ENCODE measurements around the gene EGR2. TPM values are rescaled to one million over a fixed set of nuclear protein-coding genes. Genes with fewer than 3 reads are reported as not detected.

The EGR2 gene
- total and polyA plus RNA-seq, 10 donors = 0.94 to 16.8 (median 3.2) TPM

- TF ChIP-seq POLR2A (IDR thresholded peaks at IDR 0.05) = no peak
- TF ChIP-seq CTCF (IDR thresholded peaks at IDR 0.05 in 8 of 11, conservative IDR thresholded peaks at IDR 0.05 in 3 of 11) = no peak
- TF ChIP-seq POLR2AphosphoS5 (IDR thresholded peaks at IDR 0.05) = no peak
- no peak for DNase-seq
Observed at GRCh38 chr10:62830679-62831078, 14.5 kb upstream of the EGR2 start.

GRCh38 chr10:62829622-62830021, 13.5 kb upstream of the EGR2 start:
- Histone ChIP-seq H3K27ac (no peak overlapping the region), H3K27me3 (replicated peaks in 1 of 7) (no peaks in the 10 kb centered on the region), H3K36me3 (no peaks in the 10 kb centered on the region), H3K4me1 (no peaks in the 10 kb centered on the region), H3K4me3 (no peak overlapping the region), H3K9me3 (no peaks in the 10 kb centered on the region)
- DNase-seq = no peak
- intact Hi-C loops (cut with DNase I; ENCODE audit: low total_unique reads) = no loop called here
- WGBS, 5 donors = 78 to 84% (median 84%) methylated on average over 2 of the region's 2 CpGs
- TF ChIP-seq POLR2A (IDR thresholded peaks at IDR 0.05) = no peak
- no peak for TF ChIP-seq CTCF (IDR thresholded peaks at IDR 0.05 in 8 of 11, conservative IDR thresholded peaks at IDR 0.05 in 3 of 11)
- no peak for TF ChIP-seq POLR2AphosphoS5 (IDR thresholded peaks at IDR 0.05)

More at GRCh38 chr10:62830679-62831078, 14.5 kb upstream of the EGR2 start:
- Histone ChIP-seq H3K36me3 (no peaks in the 10 kb centered on the region), H3K27me3 (replicated peaks in 1 of 7) (no peaks in the 10 kb centered on the region), H3K4me3 (no peak overlapping the region), H3K27ac (no peak overlapping the region), H3K4me1 (no peaks in the 10 kb centered on the region), H3K9me3 (no peaks in the 10 kb centered on the region)
- 48 to 79% (median 62%) methylated on average over 4 of the region's 4 CpGs for WGBS, 5 donors
- intact Hi-C loops (cut with DNase I; ENCODE audit: low total_unique reads) = no loop called here

- intact Hi-C loops (cut with DNase I; ENCODE audit: low total_unique reads) = no loop called here
Observed at GRCh38 chr10:62826273-62826672, 10.1 kb upstream of the EGR2 start.

GRCh38 chr10:62820586-62820985, 4.4 kb upstream of the EGR2 start:
- H3K4me1 ChIP-seq = peaks cover 10 to 32% (median 27%) of the 10 kb centered on the region in 6 donors
- WGBS, 5 donors = 72 to 91% (median 75%) methylated on average over 5 of the region's 5 CpGs
- intact Hi-C loops (cut with DNase I; ENCODE audit: low total_unique reads) = no loop called here
- H3K36me3 ChIP-seq = no peaks in the 10 kb centered on the region
- DNase-seq = no peak
- H3K4me3 ChIP-seq = no peak overlapping the region
- TF ChIP-seq POLR2AphosphoS5 (IDR thresholded peaks at IDR 0.05) (no peak), CTCF (IDR thresholded peaks at IDR 0.05 in 8 of 11, conservative IDR thresholded peaks at IDR 0.05 in 3 of 11) (no peak), POLR2A (IDR thresholded peaks at IDR 0.05) (no peak)
- peaks cover 0 to 42% (median 21%) of the 10 kb centered on the region in 7 donors for H3K27me3 ChIP-seq (replicated peaks in 1 of 7)
- no peak overlapping the region for H3K27ac ChIP-seq
- H3K9me3 ChIP-seq = no peaks in the 10 kb centered on the region

More at GRCh38 chr10:62826273-62826672, 10.1 kb upstream of the EGR2 start:
- H3K27ac ChIP-seq = no peak overlapping the region
- no peaks in the 10 kb centered on the region for H3K9me3 ChIP-seq
- H3K4me3 ChIP-seq = no peak overlapping the region
- 78 to 93% (median 81%) methylated on average over 1 of the region's 1 CpG for WGBS, 5 donors
- DNase-seq = no peak
- H3K27me3 ChIP-seq (replicated peaks in 1 of 7) = peaks cover 0 to under 1% (median 0%) of the 10 kb centered on the region in 7 donors
- no peaks in the 10 kb centered on the region for H3K4me1 ChIP-seq
- H3K36me3 ChIP-seq = no peaks in the 10 kb centered on the region
- TF ChIP-seq POLR2AphosphoS5 (IDR thresholded peaks at IDR 0.05) (no peak), POLR2A (IDR thresholded peaks at IDR 0.05) (no peak), CTCF (IDR thresholded peaks at IDR 0.05 in 8 of 11, conservative IDR thresholded peaks at IDR 0.05 in 3 of 11) (no peak)

Data from spleen (tissue), 11 donors.